K562 (cell line): Measurements from ENCODE around the gene CDK5RAP3. TPM values are rescaled to one million over a fixed set of nuclear protein-coding genes. Genes with fewer than 3 reads are reported as not detected.

Source experiments
- ARID1B ChIP-seq: fragments of 450-650 bp; IDR thresholded peaks from 2 replicates; pipeline ENCODE4 v1.6.1; 2016; ENCODE audit warnings: antibody characterized with exemption, mild to moderate bottlenecking, inconsistent platforms
- BMI1 ChIP-seq: fragments of 150-350 bp; IDR thresholded peaks from 2 replicates; pipeline ENCODE4 v1.6.1; 2014; ENCODE audit warnings: low read length
- C11orf30 ChIP-seq: fragments of 450-650 bp; IDR thresholded peaks from 2 replicates; pipeline ENCODE4 v1.6.1; 2016; ENCODE audit warnings: low read depth, mild to moderate bottlenecking
- DDX20 ChIP-seq: fragments of 450-650 bp; IDR thresholded peaks from 2 replicates; pipeline ENCODE4 v1.6.1; 2016; ENCODE audit warnings: missing genetic modification characterization, low read depth, mild to moderate bottlenecking, missing compliant biosample characterization, moderate library complexity
- FOS ChIP-seq: IDR thresholded peaks from 3 replicates; pipeline ENCODE4 v1.6.1; 2011; ENCODE audit not compliant: insufficient read length; ENCODE audit errors: extremely low read depth
- FOXM1 ChIP-seq, 2 experiments: fragments of 450-650 bp in 1 of 2; sonication (generic) in 1 of 2; formaldehyde crosslinking in 1 of 2; IDR thresholded peaks; 2 replicates each; pipeline versions ENCODE4 v1.6.1 to v1.9.0; 2017 to 2022; ENCODE audit warnings: low read depth in 2 of 2, mild to moderate bottlenecking in 2 of 2, missing genetic modification reagents in 1 of 2, moderate library complexity in 1 of 2
- GTF2F1 ChIP-seq: IDR thresholded peaks from 2 replicates; pipeline ENCODE4 v1.6.1; 2011; ENCODE audit warnings: low read depth, low read length, improper control_type of control experiment
- HNRNPL ChIP-seq: fragments of 200-400 bp; formaldehyde crosslinking; IDR thresholded peaks from 2 replicates; pipeline ENCODE4 v1.6.1; 2017; ENCODE audit warnings: low read depth, mild to moderate bottlenecking, low read length
- MAFF ChIP-seq: IDR thresholded peaks from 2 replicates; pipeline ENCODE4 v1.6.1; 2012; ENCODE audit warnings: low read length, improper control_type of control experiment
- MAFG ChIP-seq: fragments of 450-650 bp; conservative IDR thresholded peaks from 2 replicates; pipeline ENCODE4 v1.6.1; 2016; ENCODE audit warnings: missing genetic modification characterization, missing compliant biosample characterization
- MCM2 ChIP-seq: fragments of 450-650 bp; IDR thresholded peaks from 2 replicates; pipeline ENCODE4 v1.6.1; 2017; ENCODE audit warnings: low read depth, mild to moderate bottlenecking
- POLR3G ChIP-seq: IDR thresholded peaks from 2 replicates; pipeline ENCODE4 v1.6.1; 2011; ENCODE audit not compliant: insufficient read length, insufficient replicate concordance; ENCODE audit errors: extremely low read depth
- RBM22 ChIP-seq: fragments of 200-400 bp; formaldehyde crosslinking; IDR thresholded peaks from 2 replicates; pipeline ENCODE4 v1.6.1; 2018; ENCODE audit warnings: low read length, low read depth; ENCODE audit not compliant: poor library complexity, severe bottlenecking
- TCFL5 ChIP-seq: fragments of 250-450 bp; sonication (Bioruptor Pico); conservative IDR thresholded peaks from 2 replicates; pipeline ENCODE4 v1.6.1; 2021; ENCODE audit warnings: mild to moderate bottlenecking, moderate library complexity, matching md5 sums
- YY1 ChIP-seq, 3 experiments: IDR thresholded peaks; 2 replicates each; pipeline ENCODE4 v1.6.1; 2011; ENCODE audit warnings: low read length in 2 of 3, mild to moderate bottlenecking in 2 of 3, moderate library complexity in 2 of 3, borderline replicate concordance in 1 of 3, control low read depth in 1 of 3, low read depth in 1 of 3; ENCODE audit not compliant: insufficient read depth in 3 of 3, insufficient replicate concordance in 2 of 3, control insufficient read depth in 1 of 3, insufficient read length in 1 of 3; ENCODE audit errors: extremely low read depth in 1 of 3
- ZBTB8A ChIP-seq: fragments of 450-650 bp; IDR thresholded peaks from 2 replicates; pipeline ENCODE4 v1.6.1; 2018; ENCODE audit warnings: mild to moderate bottlenecking, moderate library complexity; ENCODE audit not compliant: partially characterized antibody
- ZNF124 ChIP-seq: sonication (generic); formaldehyde crosslinking; IDR thresholded peaks from 2 replicates; pipeline ENCODE4 v1.8.1; 2022; ENCODE audit warnings: missing genetic modification reagents
- ZNF316 ChIP-seq: fragments of 450-650 bp; IDR thresholded peaks from 2 replicates; pipeline ENCODE4 v1.6.1; 2016
- ZNF589 ChIP-seq: fragments of 200-800 bp; sonication (Bioruptor generic); IDR thresholded peaks from 2 replicates; pipeline ENCODE4 v1.6.1; 2016; ENCODE audit warnings: low read depth, missing genetic modification characterization, missing compliant biosample characterization
- polyA plus RNA-seq, 8 experiments: library from polyadenylated mRNA; depleted of rRNA in 4 of 8; stranded (reverse) in 5 of 8; unstranded in 3 of 8; fragments of >200 nt; fragmentation: Nextera tagmentation in 2 of 8; fragmentation: Illumina TruSeq in 1 of 8; extraction: Ambion mirVana in 2 of 8; extraction: Trizol in 1 of 8; gene quantifications; 2 replicates each; pipeline versions ENCODE4 v1.2.1 to v1.2.3, GENCODE V29; 2011 to 2014; ENCODE audit warnings: inconsistent platforms in 1 of 8, missing spikeins in 1 of 8
- total RNA-seq, 7 experiments: library from RNA; depleted of rRNA in 6 of 7; stranded (reverse); fragments of >200 nt in 6 of 7; fragmentation: Illumina TruSeq in 2 of 7; extraction: Trizol in 2 of 7; gene quantifications; 2 replicates each; pipeline versions ENCODE4 v1.2.1 to v1.2.3, GENCODE V29; 2011 to 2021; ENCODE audit warnings: low replicate concordance in 1 of 7
- TF ChIP-seq, protein P1 (sequence below): sonication (generic); formaldehyde crosslinking; IDR thresholded peaks from 2 replicates; pipeline ENCODE4 v1.8.1; 2023; ENCODE audit warnings: mild to moderate bottlenecking, missing genetic modification reagents
- TF ChIP-seq, protein P2 (sequence below): sonication (generic); IDR thresholded peaks from 2 replicates; pipeline ENCODE4 v1.6.1; 2016
- TF ChIP-seq, protein P3 (sequence below): fragments of 450-650 bp; formaldehyde crosslinking; IDR thresholded peaks from 2 replicates; pipeline ENCODE4 v1.4.0; 2022; ENCODE audit warnings: missing genetic modification characterization

CDK5RAP3 gene
- total and polyA plus RNA-seq, 9 of the 15 experiments (the other 6 are each of a cell fraction or from before 2014, with no cell fraction given): 44.2 to 202 (median 91.5) TPM

DNA sequence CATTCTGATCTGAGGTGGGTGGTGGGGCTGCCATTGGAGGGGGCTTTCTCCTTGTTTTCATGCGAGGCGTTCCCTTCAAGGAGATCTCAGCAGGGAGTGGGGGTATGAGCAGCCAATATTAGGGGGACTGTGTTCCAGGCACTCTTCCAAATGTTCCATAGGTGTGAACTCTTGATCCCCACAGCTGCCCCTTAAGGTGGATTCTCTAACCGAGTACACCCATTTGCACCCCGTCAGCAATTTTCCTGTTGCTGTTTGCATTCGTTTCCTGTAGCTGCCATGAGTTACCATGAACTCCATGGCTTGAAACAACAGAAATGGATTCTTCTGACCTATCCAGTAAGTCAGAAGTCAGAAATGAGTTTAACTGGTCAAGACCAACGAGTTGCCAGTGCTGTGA, 9.5 kb upstream of the CDK5RAP3 start (continued):
- no peak for TF ChIP-seq RBM22
- TF ChIP-seq, protein P1, sequence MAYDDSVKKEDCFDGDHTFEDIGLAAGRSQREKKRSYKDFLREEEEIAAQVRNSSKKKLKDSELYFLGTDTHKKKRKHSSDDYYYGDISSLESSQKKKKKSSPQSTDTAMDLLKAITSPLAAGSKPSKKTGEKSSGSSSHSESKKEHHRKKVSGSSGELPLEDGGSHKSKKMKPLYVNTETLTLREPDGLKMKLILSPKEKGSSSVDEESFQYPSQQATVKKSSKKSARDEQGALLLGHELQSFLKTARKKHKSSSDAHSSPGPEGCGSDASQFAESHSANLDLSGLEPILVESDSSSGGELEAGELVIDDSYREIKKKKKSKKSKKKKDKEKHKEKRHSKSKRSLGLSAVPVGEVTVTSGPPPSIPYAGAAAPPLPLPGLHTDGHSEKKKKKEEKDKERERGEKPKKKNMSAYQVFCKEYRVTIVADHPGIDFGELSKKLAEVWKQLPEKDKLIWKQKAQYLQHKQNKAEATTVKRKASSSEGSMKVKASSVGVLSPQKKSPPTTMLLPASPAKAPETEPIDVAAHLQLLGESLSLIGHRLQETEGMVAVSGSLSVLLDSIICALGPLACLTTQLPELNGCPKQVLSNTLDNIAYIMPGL (CRISPR knock-in tag): no peak
- TF ChIP-seq MAFF: peak; percentile 53; the same call in 1 of the 2 replicates
- no peak for TF ChIP-seq BMI1
- TF ChIP-seq MAFG (tag): peak; percentile 57
- no peak for TF ChIP-seq HNRNPL
- no peak for TF ChIP-seq POLR3G
- TF ChIP-seq, protein P2, sequence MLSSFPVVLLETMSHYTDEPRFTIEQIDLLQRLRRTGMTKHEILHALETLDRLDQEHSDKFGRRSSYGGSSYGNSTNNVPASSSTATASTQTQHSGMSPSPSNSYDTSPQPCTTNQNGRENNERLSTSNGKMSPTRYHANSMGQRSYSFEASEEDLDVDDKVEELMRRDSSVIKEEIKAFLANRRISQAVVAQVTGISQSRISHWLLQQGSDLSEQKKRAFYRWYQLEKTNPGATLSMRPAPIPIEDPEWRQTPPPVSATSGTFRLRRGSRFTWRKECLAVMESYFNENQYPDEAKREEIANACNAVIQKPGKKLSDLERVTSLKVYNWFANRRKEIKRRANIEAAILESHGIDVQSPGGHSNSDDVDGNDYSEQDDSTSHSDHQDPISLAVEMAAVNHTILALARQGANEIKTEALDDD: no peak
- TF ChIP-seq ZNF589: no peak
- TF ChIP-seq TCFL5 (CRISPR knock-in tag): no peak
- no peak for TF ChIP-seq YY1 (IDR thresholded peaks at IDR 0.05; ENCODE audit: borderline replicate concordance in 1 of 3, control insufficient read depth in 1 of 3, extremely low read depth in 1 of 3, insufficient read depth in 3 of 3, insufficient read length in 1 of 3, insufficient replicate concordance in 2 of 3, low read depth in 1 of 3, low read length in 2 of 3)
- TF ChIP-seq, protein P3, sequence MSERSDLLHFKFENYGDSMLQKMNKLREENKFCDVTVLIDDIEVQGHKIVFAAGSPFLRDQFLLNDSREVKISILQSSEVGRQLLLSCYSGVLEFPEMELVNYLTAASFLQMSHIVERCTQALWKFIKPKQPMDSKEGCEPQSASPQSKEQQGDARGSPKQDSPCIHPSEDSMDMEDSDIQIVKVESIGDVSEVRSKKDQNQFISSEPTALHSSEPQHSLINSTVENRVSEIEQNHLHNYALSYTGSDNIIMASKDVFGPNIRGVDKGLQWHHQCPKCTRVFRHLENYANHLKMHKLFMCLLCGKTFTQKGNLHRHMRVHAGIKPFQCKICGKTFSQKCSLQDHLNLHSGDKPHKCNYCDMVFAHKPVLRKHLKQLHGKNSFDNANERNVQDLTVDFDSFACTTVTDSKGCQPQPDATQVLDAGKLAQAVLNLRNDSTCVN (CRISPR knock-in tag): no peak
- no peak for TF ChIP-seq GTF2F1
- TF ChIP-seq C11orf30: peak; percentile 72
- peak; percentile 83 for TF ChIP-seq ZNF316
- TF ChIP-seq MCM2: no peak
- no peak for TF ChIP-seq FOXM1 (IDR thresholded peaks at IDR 0.05; ENCODE audit: low read depth)
- TF ChIP-seq FOXM1 (CRISPR knock-in tag; IDR thresholded peaks at IDR 0.05; ENCODE audit: low read depth): no peak
- TF ChIP-seq DDX20 (tag): no peak
- no peak for TF ChIP-seq ARID1B
- TF ChIP-seq ZNF124 (CRISPR knock-in tag): no peak
- TF ChIP-seq FOS: no peak
- TF ChIP-seq ZBTB8A: no peak
